HG02885 (cell line): ENCODE measurements around the gene TES.

Source experiments
- ATAC-seq: cut with Tn5 transposase; IDR thresholded peaks from one replicate; pipeline ENCODE4 v1.9.1; 2021; ENCODE audit warnings: mild to moderate bottlenecking; ENCODE audit not compliant: unreplicated experiment, poor library complexity

Gene TES

GRCh38 chr7:116193329-116194087, 16.8 kb upstream of the TES start:
- no peak for ATAC-seq

- ATAC-seq: no peak
Measured at GRCh38 chr7:116194115-116194514, 16.2 kb upstream of the TES start.

GRCh38 chr7:116195451-116195850, 14.9 kb upstream of the TES start:
- ATAC-seq: no peak

GRCh38 chr7:116196947-116197346, 13.4 kb upstream of the TES start:
- ATAC-seq: no peak

- ATAC-seq: no peak
Measured at GRCh38 chr7:116197360-116197759, 13.0 kb upstream of the TES start.

GRCh38 chr7:116198748-116199410, 11.5 kb upstream of the TES start:
- no peak for ATAC-seq

GRCh38 chr7:116200963-116201362, 9.4 kb upstream of the TES start:
- no peak for ATAC-seq

- ATAC-seq: no peak
Measured at GRCh38 chr7:116206141-116206540, 4.2 kb upstream of the TES start.

- no peak for ATAC-seq
Measured at GRCh38 chr7:116208919-116209318, 1.4 kb upstream of the TES start.

GRCh38 chr7:116209561-116210070, 723 bp upstream of the TES start:
- no peak for ATAC-seq

- ATAC-seq: peak; percentile 74
Measured at GRCh38 chr7:116211006-116211912, 920 bp downstream of the TES start.

- ATAC-seq: no peak
Measured at GRCh38 chr7:116211913-116212596, 1.7 kb downstream of the TES start.

GRCh38 chr7:116212869-116213268, 2.5 kb downstream of the TES start:
- no peak for ATAC-seq

- no peak for ATAC-seq
Measured at GRCh38 chr7:116213361-116214130, 3.2 kb downstream of the TES start.

- ATAC-seq: no peak
Measured at GRCh38 chr7:116214921-116215320, 4.6 kb downstream of the TES start.

GRCh38 chr7:116215551-116215950, 5.2 kb downstream of the TES start:
- ATAC-seq: no peak

GRCh38 chr7:116216956-116217571, 6.7 kb downstream of the TES start:
- no peak for ATAC-seq

- ATAC-seq: no peak
Measured at GRCh38 chr7:116218051-116218645, 7.8 kb downstream of the TES start.

- no peak for ATAC-seq
Measured at GRCh38 chr7:116218747-116219146, 8.4 kb downstream of the TES start.
